Muscle layer of colon (tissue), 2 donors: Measurements from ENCODE around the gene C2orf80.
"Not testable (repeated sequence)": the region's sequence is repeated elsewhere in the genome, so short reads cannot be mapped to it uniquely, and the experiment has no call there.

Experiments used
- H3K27ac ChIP-seq: one replicate; pipeline ENCODE4 v1.7.0; 2013; ENCODE audit warnings: low read depth, mild to moderate bottlenecking, low read length, moderate library complexity
- H3K27me3 ChIP-seq, 2 donors: one replicate each; pipeline ENCODE4 v1.7.0; 2013; ENCODE audit warnings: low read length in 2 of 2, mild to moderate bottlenecking in 2 of 2; ENCODE audit not compliant: insufficient read depth in 2 of 2, control insufficient read depth in 1 of 2
- H3K36me3 ChIP-seq: one replicate; pipeline ENCODE4 v1.7.0; 2013; ENCODE audit warnings: mild to moderate bottlenecking, low read length; ENCODE audit not compliant: insufficient read depth
- H3K4me1 ChIP-seq: one replicate; pipeline ENCODE4 v1.7.0; 2013; ENCODE audit warnings: mild to moderate bottlenecking, low read length; ENCODE audit not compliant: insufficient read depth
- H3K4me3 ChIP-seq, 2 donors: one replicate each; pipeline ENCODE4 v1.7.0; 2013; ENCODE audit warnings: low read length in 2 of 2, low read depth in 1 of 2, mild to moderate bottlenecking in 1 of 2, moderate library complexity in 1 of 2
- H3K9ac ChIP-seq: one replicate; pipeline ENCODE4 v1.7.0; 2013; ENCODE audit warnings: low read length
- H3K9me3 ChIP-seq: one replicate; pipeline ENCODE4 v1.7.0; 2013; ENCODE audit warnings: mild to moderate bottlenecking, low read length
- donor health status: abdominal sarcoma.
- donor health status: Adenocarcinoma of cecum.

The C2orf80 gene

GRCh38 chr2:208147008-208147407 is 42.8 kb downstream of the C2orf80 start:
- Histone ChIP-seq H3K36me3 (no peaks in the 10 kb centered on the region), H3K4me1 (no peaks in the 10 kb centered on the region), H3K27ac (no peak overlapping the region), H3K9ac (no peak overlapping the region), H3K27me3 (no peaks in the 10 kb centered on the region), H3K9me3 (no peaks in the 10 kb centered on the region), H3K4me3 (no peak overlapping the region)

GRCh38 chr2:208146006-208146405 is 43.8 kb downstream of the C2orf80 start, which contains the start of gene CRYGB:
TSS of gene CRYGB (minus strand) at chr2:208146158. CDS start at chr2:208146120, 38 bp downstream.
- Histone ChIP-seq H3K4me1 (no peaks in the 10 kb centered on the region), H3K27me3 (no peaks in the 10 kb centered on the region), H3K36me3 (no peaks in the 10 kb centered on the region), H3K9me3 (no peaks in the 10 kb centered on the region), H3K4me3 (no peak within 1 kb of the TSS), H3K9ac (no peak within 1 kb of the TSS), H3K27ac (no peak within 1 kb of the TSS)

- no peak overlapping the region for H3K4me3 ChIP-seq
- H3K4me1 ChIP-seq: no peaks in the 10 kb centered on the region
- H3K27ac ChIP-seq: no peak overlapping the region
- H3K36me3 ChIP-seq: no peaks in the 10 kb centered on the region
- H3K27me3 ChIP-seq: no peaks in the 10 kb centered on the region
- no peaks in the 10 kb centered on the region for H3K9me3 ChIP-seq
- H3K9ac ChIP-seq: no peak overlapping the region
These were observed 46.7 kb downstream of the C2orf80 start for GRCh38 chr2:208142925-208143799.

GRCh38 chr2:208142240-208142924 is 47.4 kb downstream of the C2orf80 start:
- no peak overlapping the region for H3K9ac ChIP-seq
- H3K9me3 ChIP-seq: no peaks in the 10 kb centered on the region
- no peak overlapping the region for H3K27ac ChIP-seq
- no peaks in the 10 kb centered on the region for H3K36me3 ChIP-seq
- no peak overlapping the region for H3K4me3 ChIP-seq
- H3K4me1 ChIP-seq: no peaks in the 10 kb centered on the region
- no peaks in the 10 kb centered on the region for H3K27me3 ChIP-seq

GRCh38 chr2:208139447-208139846 is 50.4 kb downstream of the C2orf80 start:
- H3K9me3 ChIP-seq: no peaks in the 10 kb centered on the region
- no peak overlapping the region for H3K9ac ChIP-seq
- no peak overlapping the region for H3K4me3 ChIP-seq
- H3K27me3 ChIP-seq: no peaks in the 10 kb centered on the region
- no peaks in the 10 kb centered on the region for H3K4me1 ChIP-seq
- no peak overlapping the region for H3K27ac ChIP-seq
- H3K36me3 ChIP-seq: no peaks in the 10 kb centered on the region

- H3K4me3 ChIP-seq, H3K27me3 ChIP-seq, H3K9ac ChIP-seq, H3K36me3 ChIP-seq, H3K27ac ChIP-seq, H3K4me1 ChIP-seq, H3K9me3 ChIP-seq: not testable (repeated sequence)
These were observed 51.5 kb downstream of the C2orf80 start for GRCh38 chr2:208138334-208138733.

GRCh38 chr2:208136716-208137094 is 53.1 kb downstream of the C2orf80 start:
- no peaks in the 10 kb centered on the region for H3K36me3 ChIP-seq
- no peak overlapping the region for H3K27ac ChIP-seq
- H3K9ac ChIP-seq: no peak overlapping the region
- H3K9me3 ChIP-seq: no peaks in the 10 kb centered on the region
- H3K4me3 ChIP-seq: no peak overlapping the region
- no peaks in the 10 kb centered on the region for H3K27me3 ChIP-seq
- no peaks in the 10 kb centered on the region for H3K4me1 ChIP-seq

- H3K27ac ChIP-seq: no peak overlapping the region
- no peaks in the 10 kb centered on the region for H3K36me3 ChIP-seq
- H3K27me3 ChIP-seq: no peaks in the 10 kb centered on the region
- no peaks in the 10 kb centered on the region for H3K4me1 ChIP-seq
- no peak overlapping the region for H3K9ac ChIP-seq
- no peak overlapping the region for H3K4me3 ChIP-seq
- H3K9me3 ChIP-seq: no peaks in the 10 kb centered on the region
These were observed 53.8 kb downstream of the C2orf80 start for GRCh38 chr2:208135794-208136715.

- H3K36me3 ChIP-seq: no peaks in the 10 kb centered on the region
These were observed 54.8 kb downstream of the C2orf80 start for GRCh38 chr2:208134928-208135586.

GRCh38 chr2:208130712-208131110 is 59.1 kb downstream of the C2orf80 start:
- Histone ChIP-seq H3K9ac (no peak overlapping the region), H3K4me3 (no peak overlapping the region), H3K36me3 (no peaks in the 10 kb centered on the region), H3K27me3 (no peaks in the 10 kb centered on the region), H3K9me3 (no peaks in the 10 kb centered on the region), H3K4me1 (no peaks in the 10 kb centered on the region), H3K27ac (no peak overlapping the region)

More at GRCh38 chr2:208134928-208135586, 54.8 kb downstream of the C2orf80 start:
- Histone ChIP-seq H3K4me3 (no peak overlapping the region), H3K9me3 (no peaks in the 10 kb centered on the region), H3K9ac (no peak overlapping the region), H3K27ac (no peak overlapping the region), H3K27me3 (no peaks in the 10 kb centered on the region), H3K4me1 (no peaks in the 10 kb centered on the region)
